ENCODE measurements around the gene SLC40A1. TPM values are rescaled to one million over a fixed set of nuclear protein-coding genes. Genes with fewer than 3 reads are reported as not detected.
A peak's percentile ranks its signal among the peaks of the same experiment; 100 is the strongest.

SLC40A1 gene
- total and polyA plus RNA-seq, 3 donors from 2014 or later = 52.3 to 64.0 (median 58.7) TPM

DNA sequence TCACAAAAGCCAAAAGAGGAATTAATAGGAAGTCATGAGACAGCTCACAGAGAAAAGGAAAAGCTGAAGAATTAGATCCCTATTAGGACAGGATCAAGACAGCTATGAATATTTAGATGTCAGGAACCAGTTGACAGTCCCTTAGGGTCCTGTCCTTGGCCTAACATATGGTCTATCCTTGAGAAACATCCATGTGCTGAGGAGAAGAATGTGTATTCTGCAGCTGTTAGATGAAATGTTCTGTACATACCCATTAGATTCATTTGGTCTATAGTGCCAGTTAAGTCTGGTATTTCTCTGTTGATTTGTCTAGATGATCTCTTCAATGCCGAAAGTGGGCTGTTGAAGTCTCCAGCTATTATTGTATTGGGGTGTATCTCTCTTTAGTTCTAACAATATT lies 37.6 kb upstream of the SLC40A1 start:
- no peaks in the 10 kb centered on the region for H3K27me3 ChIP-seq
- intact Hi-C loops (cut with DNase I; ENCODE audit: low total_unique reads) = no loop called here

DNA sequence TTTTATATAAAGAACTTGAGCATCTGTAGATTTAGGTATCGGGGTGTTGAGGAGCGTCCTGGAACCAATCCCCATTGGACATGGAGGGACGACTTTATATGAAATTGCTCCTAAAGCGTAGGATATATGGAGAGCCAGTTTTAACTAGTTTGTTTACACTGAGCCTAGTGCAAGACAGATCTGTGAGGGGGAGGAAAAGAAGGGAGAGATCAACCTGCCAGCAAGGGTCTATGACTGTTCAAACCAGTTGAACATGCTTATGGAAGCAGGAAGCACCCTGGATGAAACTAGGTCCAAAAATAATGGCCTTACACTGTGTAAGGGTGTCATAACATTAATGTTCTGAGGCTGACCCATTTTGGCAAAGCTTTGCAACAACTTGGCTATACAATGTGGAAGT lies 34.0 kb upstream of the SLC40A1 start:
- WGBS, 2 donors = 92 to 97% methylated on average over 4 of the region's 4 CpGs
- Histone ChIP-seq H3K36me3 (ENCODE audit: low read depth, missing control alignments) (no peaks in the 10 kb centered on the region), H3K27me3 (no peaks in the 10 kb centered on the region), H3K9me3 (no peaks in the 10 kb centered on the region), H3K4me1 (peaks cover 10% of the 10 kb centered on the region), H3K27ac (no peak overlapping the region), H3K4me3 (no peak overlapping the region)
- no peak for DNase-seq
- intact Hi-C loops (cut with DNase I; ENCODE audit: low total_unique reads) = no loop called here
- TF ChIP-seq, protein P1, sequence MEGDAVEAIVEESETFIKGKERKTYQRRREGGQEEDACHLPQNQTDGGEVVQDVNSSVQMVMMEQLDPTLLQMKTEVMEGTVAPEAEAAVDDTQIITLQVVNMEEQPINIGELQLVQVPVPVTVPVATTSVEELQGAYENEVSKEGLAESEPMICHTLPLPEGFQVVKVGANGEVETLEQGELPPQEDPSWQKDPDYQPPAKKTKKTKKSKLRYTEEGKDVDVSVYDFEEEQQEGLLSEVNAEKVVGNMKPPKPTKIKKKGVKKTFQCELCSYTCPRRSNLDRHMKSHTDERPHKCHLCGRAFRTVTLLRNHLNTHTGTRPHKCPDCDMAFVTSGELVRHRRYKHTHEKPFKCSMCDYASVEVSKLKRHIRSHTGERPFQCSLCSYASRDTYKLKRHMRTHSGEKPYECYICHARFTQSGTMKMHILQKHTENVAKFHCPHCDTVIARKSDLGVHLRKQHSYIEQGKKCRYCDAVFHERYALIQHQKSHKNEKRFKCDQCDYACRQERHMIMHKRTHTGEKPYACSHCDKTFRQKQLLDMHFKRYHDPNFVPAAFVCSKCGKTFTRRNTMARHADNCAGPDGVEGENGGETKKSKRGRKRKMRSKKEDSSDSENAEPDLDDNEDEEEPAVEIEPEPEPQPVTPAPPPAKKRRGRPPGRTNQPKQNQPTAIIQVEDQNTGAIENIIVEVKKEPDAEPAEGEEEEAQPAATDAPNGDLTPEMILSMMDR (IDR thresholded peaks at IDR 0.05) = no peak

More for the DNA sequence above, 37.6 kb upstream of the SLC40A1 start:
- Histone ChIP-seq H3K9me3 (no peaks in the 10 kb centered on the region), H3K36me3 (ENCODE audit: low read depth, missing control alignments) (no peaks in the 10 kb centered on the region), H3K27ac (no peak overlapping the region), H3K4me1 (no peaks in the 10 kb centered on the region), H3K4me3 (no peak overlapping the region)
- 0 to 4% methylated on average over 1 of the region's 1 CpG for WGBS, 2 donors
- no peak for DNase-seq
- TF ChIP-seq, protein P1 (IDR thresholded peaks at IDR 0.05) = no peak
- no peak for TF ChIP-seq POLR2A (IDR thresholded peaks at IDR 0.05)

DNA sequence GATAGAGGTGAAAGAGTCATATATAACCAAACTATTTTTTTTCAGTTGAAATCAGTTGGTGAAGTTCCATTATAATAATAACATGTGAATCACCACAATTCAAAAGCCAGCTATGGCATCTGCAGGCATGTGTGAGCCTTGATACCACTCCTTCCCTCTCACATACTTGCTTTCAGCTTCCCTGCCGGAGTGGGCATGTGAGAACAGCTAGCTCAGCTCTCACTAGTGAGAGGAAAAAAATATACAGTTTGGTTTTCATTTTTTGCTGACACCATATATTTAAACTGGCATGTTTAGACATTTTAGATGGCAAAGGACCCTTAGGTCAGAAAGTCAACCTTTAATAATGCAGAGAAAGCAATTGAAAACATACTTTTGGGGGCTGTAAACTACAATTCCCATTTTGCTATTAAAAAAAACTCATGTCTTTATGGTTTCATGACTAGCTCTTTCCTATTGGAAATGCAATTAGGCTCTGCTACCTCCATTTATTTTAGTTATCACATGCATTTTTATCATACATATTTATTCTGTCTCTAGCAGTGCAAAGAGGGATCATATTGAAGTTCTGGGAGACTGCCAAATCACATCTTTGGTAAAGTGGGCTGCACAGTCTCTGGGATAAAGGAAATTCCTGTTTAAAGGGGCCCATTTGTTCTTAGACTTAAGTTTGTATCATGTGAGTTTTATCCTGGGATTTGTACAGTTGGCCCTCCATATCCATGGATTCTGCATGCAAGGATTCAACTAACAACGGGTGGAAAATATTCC lies 33.2 kb upstream of the SLC40A1 start:
- TF ChIP-seq POLR2A (IDR thresholded peaks at IDR 0.05) = no peak
- TF ChIP-seq, protein P1 (IDR thresholded peaks at IDR 0.05) = no peak
- Histone ChIP-seq H3K27me3 (no peaks in the 10 kb centered on the region), H3K4me3 (no peak overlapping the region), H3K36me3 (ENCODE audit: low read depth, missing control alignments) (no peaks in the 10 kb centered on the region), H3K27ac (peak overlapping the region in 1 of 2 donors; percentile 71), H3K4me1 (peaks cover 10% of the 10 kb centered on the region), H3K9me3 (no peaks in the 10 kb centered on the region)
- 49 to 57% methylated on average over 2 of the region's 2 CpGs for WGBS, 2 donors
- intact Hi-C loops (cut with DNase I; ENCODE audit: low total_unique reads) = no loop called here
- peak; percentile 28 for DNase-seq

DNA sequence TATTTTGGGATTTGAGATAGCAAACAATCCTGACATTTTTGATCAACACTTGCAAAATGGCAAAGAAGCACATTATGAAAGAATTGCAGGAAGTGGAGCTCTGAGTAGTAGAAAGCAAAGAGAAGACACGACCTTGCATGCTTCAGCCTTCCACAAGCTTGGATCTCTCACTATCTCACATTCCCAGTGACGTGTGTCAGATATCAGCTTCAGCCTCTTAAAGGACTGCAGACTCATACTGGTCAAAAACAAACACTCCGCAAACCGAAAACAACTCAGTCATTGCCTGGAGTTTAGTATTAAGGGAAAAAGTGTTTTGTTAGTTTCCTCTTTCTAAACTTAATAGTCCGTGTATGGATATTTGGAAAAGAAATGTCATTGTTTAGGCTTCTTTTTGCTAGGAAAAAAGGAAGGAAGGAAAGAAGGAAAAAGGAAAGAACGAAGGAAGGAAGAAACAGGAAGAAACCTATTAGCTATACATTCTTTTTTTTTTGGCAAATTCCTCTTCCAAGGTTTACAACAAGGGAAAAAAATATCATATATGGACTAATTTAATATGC lies 32.6 kb upstream of the SLC40A1 start:
- no peaks in the 10 kb centered on the region for H3K27me3 ChIP-seq
- H3K4me1 ChIP-seq = peaks cover 10% of the 10 kb centered on the region
- 24 to 26% methylated on average over 6 of the region's 6 CpGs for WGBS, 2 donors
- intact Hi-C loops (cut with DNase I; ENCODE audit: low total_unique reads) = no loop called here
- no peak overlapping the region for H3K4me3 ChIP-seq
- no peak for TF ChIP-seq POLR2A (IDR thresholded peaks at IDR 0.05)
- DNase-seq = peak; percentile 73
- H3K36me3 ChIP-seq (ENCODE audit: low read depth, missing control alignments) = no peaks in the 10 kb centered on the region
- no peaks in the 10 kb centered on the region for H3K9me3 ChIP-seq
- H3K27ac ChIP-seq = peak overlapping the region in 1 of 2 donors; percentile 71

DNA sequence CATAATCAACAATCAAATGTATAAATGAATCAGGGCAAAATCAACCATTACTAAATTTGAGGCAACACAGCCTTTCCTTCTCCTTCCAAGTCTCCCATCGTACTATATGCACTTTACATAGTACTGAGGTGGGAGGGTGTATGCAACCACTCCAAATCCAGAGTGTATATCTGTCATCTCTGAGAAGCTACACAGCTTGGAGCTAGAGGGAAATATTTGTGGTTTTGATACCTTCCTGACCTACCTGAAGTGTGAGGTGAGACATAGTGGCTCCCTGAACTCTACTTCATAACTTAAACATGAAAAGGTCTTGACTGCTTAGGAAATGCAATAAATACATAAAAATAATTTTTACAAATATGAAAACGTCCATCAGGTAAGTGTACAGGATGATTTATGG lies 30.1 kb upstream of the SLC40A1 start:
- H3K27me3 ChIP-seq = no peaks in the 10 kb centered on the region
- intact Hi-C loops (cut with DNase I; ENCODE audit: low total_unique reads) = no loop called here
- WGBS, 2 donors = 76 to 96% methylated on average over 2 of the region's 2 CpGs
- peaks cover 10% of the 10 kb centered on the region for H3K4me1 ChIP-seq
- DNase-seq = no peak
- no peak for TF ChIP-seq POLR2A (IDR thresholded peaks at IDR 0.05)
- TF ChIP-seq, protein P1 (IDR thresholded peaks at IDR 0.05) = no peak
- H3K36me3 ChIP-seq (ENCODE audit: low read depth, missing control alignments) = no peaks in the 10 kb centered on the region
- no peak overlapping the region for H3K27ac ChIP-seq
- H3K9me3 ChIP-seq = no peaks in the 10 kb centered on the region
- H3K4me3 ChIP-seq = no peak overlapping the region
